Activated CD8-positive, alpha-beta memory T cell treated with anti-CD3 and anti-CD28 coated beads for 48 hours (primary cell): ENCODE data around the gene CD14.
"Not testable (repeated sequence)": the region's sequence is repeated elsewhere in the genome, so short reads cannot be mapped to it uniquely, and the experiment has no call there.

Experiments
- DNase-seq, 3 experiments: peaks; one replicate each; pipeline ENCODE4 v3.0.0-alpha.2; 2020; ENCODE audit warnings: low read depth in 2 of 3, low spot score in 2 of 3

Gene CD14

GRCh38 chr5:140598836-140599235 lies 34.1 kb downstream of the CD14 start:
- no peak for DNase-seq

GRCh38 chr5:140596321-140596741 lies 36.6 kb downstream of the CD14 start:
- no peak for DNase-seq

DNA sequence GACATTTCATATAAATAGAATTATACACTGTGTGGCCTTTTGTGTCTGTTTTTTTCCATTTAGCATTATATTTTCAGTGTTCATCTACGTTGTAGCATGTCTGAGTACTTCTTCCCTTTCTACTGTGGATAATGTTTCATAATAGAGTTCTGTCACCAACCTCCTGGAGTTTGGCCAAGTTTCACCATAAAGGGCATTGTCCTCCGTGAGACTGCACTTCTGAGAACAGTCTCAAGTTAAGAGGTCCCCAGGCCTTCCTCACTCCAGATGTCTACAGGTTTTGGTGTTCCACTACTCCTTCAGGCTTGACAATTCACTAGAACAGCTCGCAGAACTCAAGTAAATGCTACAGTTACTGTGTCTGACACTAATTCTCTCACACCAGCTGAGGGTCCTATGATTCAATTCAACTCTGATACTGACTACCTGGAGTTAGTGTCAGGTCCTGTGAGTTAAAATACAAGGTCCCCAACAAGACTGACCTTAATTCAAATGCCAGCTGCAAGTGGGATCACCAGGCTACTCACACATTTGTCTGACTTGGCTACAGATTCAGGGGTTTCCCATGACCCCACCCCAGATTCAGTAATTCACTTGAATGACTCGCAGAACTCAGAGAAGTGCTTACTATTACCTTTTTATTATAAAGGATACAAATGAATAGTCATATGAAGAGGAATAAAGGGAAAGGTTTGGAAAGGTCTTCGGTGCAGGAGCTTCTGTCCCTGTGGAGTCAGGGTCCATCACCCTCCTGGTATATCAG lies 37.3 kb downstream of the CD14 start:
- DNase-seq, result no peak

DNA sequence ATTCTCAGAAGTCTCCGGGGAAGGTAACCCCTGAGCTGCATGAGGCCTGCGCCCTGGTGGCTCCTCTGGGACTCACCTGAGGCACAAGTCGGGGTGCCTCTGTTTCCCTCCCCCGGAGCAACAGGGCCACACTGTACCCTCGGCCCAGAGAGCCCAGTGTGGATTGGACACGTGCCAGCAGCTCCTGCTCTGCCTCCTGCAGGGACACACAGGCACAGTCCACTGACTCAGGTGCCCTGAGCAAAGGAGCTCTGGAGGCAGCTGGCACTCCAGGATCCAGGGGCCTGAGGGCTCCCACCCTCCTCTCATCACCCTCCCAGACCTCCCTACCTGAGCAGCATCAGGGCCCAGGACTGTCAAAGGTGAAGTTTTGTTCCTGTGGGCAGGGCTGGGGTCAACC lies 38.8 kb downstream of the CD14 start:
- DNase-seq, result no peak

- not testable (repeated sequence) for DNase-seq
Observed at GRCh38 chr5:140593070-140593469, 39.9 kb downstream of the CD14 start.

DNA sequence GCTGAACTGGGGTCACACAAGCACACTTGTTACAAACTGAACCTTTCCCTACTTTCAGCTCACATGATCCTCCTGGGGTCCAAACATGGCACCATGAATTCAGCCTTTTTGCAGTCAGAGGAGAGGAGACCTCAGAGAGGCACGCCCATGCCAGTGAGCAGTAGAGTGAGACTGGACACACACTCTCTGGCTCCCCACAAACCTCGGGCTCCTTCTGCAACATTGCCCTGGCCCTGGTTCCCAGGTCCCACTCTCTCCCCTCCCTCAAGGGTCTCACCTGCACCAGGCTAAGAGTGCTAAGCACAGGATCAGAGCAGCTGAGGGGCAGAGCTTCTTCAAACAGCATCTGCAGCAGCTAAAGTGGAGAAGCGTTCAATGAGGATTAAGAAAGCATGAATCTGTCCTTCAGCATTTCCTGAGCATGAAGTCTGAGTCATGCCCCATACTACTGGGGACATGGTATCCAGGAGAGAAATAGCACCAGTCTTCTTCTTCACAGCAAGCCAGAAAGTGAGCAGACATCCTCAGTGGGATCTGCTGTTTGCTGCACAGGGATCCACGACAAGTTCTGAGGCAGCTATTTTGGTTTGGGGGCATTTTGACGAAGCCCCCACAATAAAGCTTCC lies 41.1 kb downstream of the CD14 start:
- no peak for DNase-seq

DNA sequence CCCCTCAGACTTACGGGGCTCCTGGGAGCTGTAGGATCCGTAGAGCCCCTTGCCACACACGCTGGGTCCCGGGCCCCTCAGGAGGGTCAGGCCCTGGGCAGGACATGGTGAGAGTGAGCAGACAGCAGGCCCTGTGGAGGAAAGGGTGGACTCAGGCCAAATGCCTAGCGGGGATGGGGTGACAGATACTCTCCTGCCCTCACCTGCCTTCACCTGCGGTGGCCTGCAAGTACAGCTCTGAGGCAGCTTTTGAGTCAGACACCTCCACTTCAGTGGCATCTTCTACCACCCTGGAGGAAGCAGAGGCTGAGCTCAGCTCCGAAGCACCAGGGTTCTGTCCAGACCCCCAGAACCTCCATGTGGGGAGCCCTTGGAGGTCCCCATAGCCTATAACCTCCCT lies 42.1 kb downstream of the CD14 start:
- DNase-seq, result no peak

- DNase-seq, result no peak
Observed at GRCh38 chr5:140588311-140589070, 44.5 kb downstream of the CD14 start.

DNA sequence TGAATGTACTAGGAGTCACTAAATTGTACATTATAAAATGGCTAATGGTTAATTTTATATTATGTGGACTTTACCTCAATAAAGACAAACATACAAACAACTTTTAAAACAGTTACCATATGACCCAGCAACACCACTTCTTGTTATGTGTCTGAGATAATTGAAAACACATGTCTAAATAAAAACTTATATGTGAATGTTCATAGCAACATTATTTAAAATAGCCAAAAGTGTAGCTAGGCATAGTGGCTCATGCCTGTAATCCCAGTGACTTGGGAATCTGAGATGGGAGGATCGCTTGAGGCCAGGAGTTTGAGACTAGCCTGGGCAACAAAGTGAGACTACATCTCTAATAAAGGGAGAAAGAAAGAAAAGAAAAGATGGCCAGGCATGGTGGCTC lies 45.5 kb downstream of the CD14 start:
- DNase-seq, result no peak
